ENCODE measurements around the gene STXBP2. TPM values are rescaled to one million over a fixed set of nuclear protein-coding genes. Genes with fewer than 3 reads are reported as not detected.
A peak's percentile ranks its signal among the peaks of the same experiment; 100 is the strongest.

STXBP2 gene
- total RNA-seq: 100 to 1,000 TPM; 144 to 455 (median 185) TPM
- polyA plus RNA-seq: 100 to 1,000 TPM in 1 of 3 donors, 10 to 100 TPM in 2; 58.8 to 198 (median 94.4) TPM
- long read RNA-seq, donor 1, transcript STXBP2-221 (4 exons, 716 nt): minor isoform, 5 of 18 reads
- long read RNA-seq, donor 1, transcript STXBP2-201 (19 exons, 1,876 nt): major isoform, 13 of 18 reads
- long read RNA-seq, donor 1, partial matches to known transcripts: 0 of 18 reads
- long read RNA-seq, donor 1, other reads (novel, unspliced or antisense): 0 of 18 reads
- long read RNA-seq, donor 2, transcript STXBP2-201 (19 exons, 1,876 nt): major isoform, 15 of 18 reads
- long read RNA-seq, donor 2, partial matches to known transcripts: 0 of 18 reads
- long read RNA-seq, donor 2, other reads (novel, unspliced or antisense): 0 of 18 reads

DNA sequence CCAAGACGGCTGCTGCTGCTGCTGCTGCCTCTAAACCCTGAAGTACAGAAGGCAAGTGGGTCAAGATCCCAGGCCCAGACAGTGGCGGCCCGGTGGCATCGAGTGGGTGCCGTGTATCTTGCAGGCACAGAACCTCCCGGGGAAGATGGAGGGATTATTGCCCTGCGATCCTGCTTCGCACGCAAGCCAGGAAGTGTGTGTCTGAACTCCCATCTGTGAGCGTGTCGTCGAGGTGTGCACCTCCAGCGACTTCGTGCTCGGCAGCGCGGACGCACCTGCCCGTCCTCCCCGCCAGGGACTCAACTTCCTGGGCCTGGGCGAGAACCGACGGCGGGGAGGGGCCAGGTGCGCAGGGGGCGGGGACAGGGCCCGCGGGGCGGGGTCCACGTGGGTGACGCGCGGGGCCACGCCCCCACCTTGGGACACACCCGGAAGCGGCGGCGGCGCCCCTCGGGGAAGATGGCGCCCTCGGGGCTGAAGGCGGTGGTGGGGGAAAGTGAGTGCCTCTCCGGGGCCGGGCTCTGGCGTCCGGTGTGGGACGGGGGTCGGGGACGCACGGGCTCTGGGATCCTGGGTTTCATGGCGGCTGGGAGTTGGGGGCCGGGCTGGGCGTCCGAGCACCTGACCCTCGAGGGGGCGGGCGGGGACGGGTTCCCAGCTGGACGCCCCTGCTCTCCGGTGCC, at the start of gene STXBP2:
Gene STXBP2, plus strand, starts transcription at position 420 of the 683 bp plus-strand sequence. Its CDS starts 40 bp downstream, at position 460.
- 4 to 5% (median 5%) methylated on average over 26 to 61 of the region's 61 CpGs for WGBS, 5 donors
- intact Hi-C loops (cut with DNase I; ENCODE audit: low total_unique reads): no loop called here
- Histone ChIP-seq H3K4me3 (peak within 1 kb of the TSS; percentile 58 to 87 (median 66)), H3K36me3 (peaks cover 0 to 48% (median 13%) of the 10 kb centered on the region in 6 donors), H3K27ac (peak within 1 kb of the TSS; percentile 86 to 96 (median 94)), H3K9me3 (no peaks in the 10 kb centered on the region), H3K4me1 (peaks cover 6 to 62% (median 37%) of the 10 kb centered on the region in 6 donors), H3K27me3 (replicated peaks in 1 of 7) (peaks cover 0 to 14% (median 0%) of the 10 kb centered on the region in 7 donors)
- DNase-seq: peak; percentile 97
- TF ChIP-seq POLR2AphosphoS5 (IDR thresholded peaks at IDR 0.05) (peak; percentile 90 to 96 (median 95)), POLR2A (IDR thresholded peaks at IDR 0.05) (peak in 2 of 3 donors; percentile 31 to 59)
- TF ChIP-seq, protein P1, sequence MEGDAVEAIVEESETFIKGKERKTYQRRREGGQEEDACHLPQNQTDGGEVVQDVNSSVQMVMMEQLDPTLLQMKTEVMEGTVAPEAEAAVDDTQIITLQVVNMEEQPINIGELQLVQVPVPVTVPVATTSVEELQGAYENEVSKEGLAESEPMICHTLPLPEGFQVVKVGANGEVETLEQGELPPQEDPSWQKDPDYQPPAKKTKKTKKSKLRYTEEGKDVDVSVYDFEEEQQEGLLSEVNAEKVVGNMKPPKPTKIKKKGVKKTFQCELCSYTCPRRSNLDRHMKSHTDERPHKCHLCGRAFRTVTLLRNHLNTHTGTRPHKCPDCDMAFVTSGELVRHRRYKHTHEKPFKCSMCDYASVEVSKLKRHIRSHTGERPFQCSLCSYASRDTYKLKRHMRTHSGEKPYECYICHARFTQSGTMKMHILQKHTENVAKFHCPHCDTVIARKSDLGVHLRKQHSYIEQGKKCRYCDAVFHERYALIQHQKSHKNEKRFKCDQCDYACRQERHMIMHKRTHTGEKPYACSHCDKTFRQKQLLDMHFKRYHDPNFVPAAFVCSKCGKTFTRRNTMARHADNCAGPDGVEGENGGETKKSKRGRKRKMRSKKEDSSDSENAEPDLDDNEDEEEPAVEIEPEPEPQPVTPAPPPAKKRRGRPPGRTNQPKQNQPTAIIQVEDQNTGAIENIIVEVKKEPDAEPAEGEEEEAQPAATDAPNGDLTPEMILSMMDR (IDR thresholded peaks at IDR 0.05 in 8 of 11, conservative IDR thresholded peaks at IDR 0.05 in 3 of 11): peak in 10 of 11 experiments; percentile 31 to 73 (median 60)

DNA sequence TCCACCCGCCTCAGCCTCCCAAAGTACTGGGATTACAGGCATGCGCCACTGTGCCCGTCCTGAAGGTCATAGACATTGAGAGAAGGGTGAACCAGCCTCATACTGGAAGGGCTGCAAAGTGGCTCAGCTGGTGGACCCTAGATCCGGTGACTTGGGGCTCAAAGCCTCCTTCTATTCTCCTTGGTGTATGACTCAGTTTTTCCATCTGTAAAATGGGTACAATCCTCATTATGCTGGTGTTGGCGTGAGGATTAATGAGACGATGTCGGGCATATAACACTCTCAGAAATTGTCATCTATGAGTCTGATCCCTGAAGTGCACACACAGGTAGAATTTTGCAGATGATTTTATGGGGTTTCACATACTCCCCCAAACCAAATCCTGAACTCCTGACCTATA, 47.1 kb upstream of the STXBP2 start:
- H3K27ac ChIP-seq: no peak overlapping the region
- DNase-seq: no peak
- H3K4me1 ChIP-seq: no peaks in the 10 kb centered on the region
- TF ChIP-seq, protein P1 (IDR thresholded peaks at IDR 0.05 in 8 of 11, conservative IDR thresholded peaks at IDR 0.05 in 3 of 11): no peak
- no peak for TF ChIP-seq POLR2AphosphoS5 (IDR thresholded peaks at IDR 0.05)
- TF ChIP-seq POLR2A (IDR thresholded peaks at IDR 0.05): no peak
- WGBS, 5 donors: 79 to 96% (median 87%) methylated on average over 5 to 7 of the region's 7 CpGs
- H3K4me3 ChIP-seq: no peak overlapping the region
- H3K27me3 ChIP-seq (replicated peaks in 1 of 7): peaks cover 0 to 64% (median 7%) of the 10 kb centered on the region in 7 donors
- intact Hi-C loops (cut with DNase I; ENCODE audit: low total_unique reads): no loop called here
- no peaks in the 10 kb centered on the region for H3K9me3 ChIP-seq
- H3K36me3 ChIP-seq: no peaks in the 10 kb centered on the region

DNA sequence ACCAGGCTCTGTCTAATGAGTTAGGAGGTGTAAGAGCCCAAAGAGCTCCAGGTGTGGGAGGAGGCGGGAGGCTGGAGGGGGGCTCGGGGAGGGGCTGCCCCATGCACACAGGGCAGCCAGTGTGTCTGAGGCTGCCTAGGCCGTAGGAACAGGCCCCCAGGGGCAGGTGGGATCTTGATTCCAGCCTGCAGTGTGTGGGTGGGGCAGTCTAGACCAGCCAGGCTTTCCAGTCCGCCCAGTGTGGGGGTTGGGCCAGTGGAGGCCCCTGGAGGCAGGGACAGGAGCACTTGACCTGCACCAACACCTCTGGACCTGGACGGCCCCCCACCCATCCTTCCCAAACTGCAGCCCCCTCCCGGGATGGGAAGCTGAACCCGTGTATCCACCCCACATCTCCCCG, 46.7 kb upstream of the STXBP2 start:
- H3K36me3 ChIP-seq: no peaks in the 10 kb centered on the region
- intact Hi-C loops (cut with DNase I; ENCODE audit: low total_unique reads): no loop called here
- no peak overlapping the region for H3K4me3 ChIP-seq
- H3K27ac ChIP-seq: no peak overlapping the region
- peaks cover 0 to 3% (median under 1%) of the 10 kb centered on the region in 6 donors for H3K4me1 ChIP-seq
- 61 to 74% (median 68%) methylated on average over 3 to 8 of the region's 8 CpGs for WGBS, 5 donors
- H3K9me3 ChIP-seq: no peaks in the 10 kb centered on the region
- TF ChIP-seq POLR2A (IDR thresholded peaks at IDR 0.05) (no peak), POLR2AphosphoS5 (IDR thresholded peaks at IDR 0.05) (no peak)
- TF ChIP-seq, protein P1 (IDR thresholded peaks at IDR 0.05 in 8 of 11, conservative IDR thresholded peaks at IDR 0.05 in 3 of 11): no peak
- H3K27me3 ChIP-seq (replicated peaks in 1 of 7): peaks cover 0 to 68% (median 9%) of the 10 kb centered on the region in 7 donors
- no peak for DNase-seq
